Prostate gland (tissue), 2 donors: ENCODE results near the gene MARK3.

Source experiments
- POLR2A ChIP-seq: fragments of 450-650 bp; IDR thresholded peaks from one replicate; pipeline ENCODE4 v1.6.1; 2016; ENCODE audit warnings: antibody characterized with exemption, mild to moderate bottlenecking
- POLR2AphosphoS5 ChIP-seq: sonication (generic); formaldehyde crosslinking; IDR thresholded peaks from one replicate; pipeline ENCODE4 v1.6.1; 2017; ENCODE audit warnings: antibody characterized with exemption
- TF ChIP-seq, protein P1 (sequence below), 4 experiments: fragments of 200-600 bp in 2 of 4; fragments of 450-650 bp in 2 of 4; sonication (generic) in 2 of 4; IDR thresholded peaks; 1 replicate in 3 of 4; 2 replicates in 1 of 4; pipeline ENCODE4 v1.5.1; 2016 to 2019; ENCODE audit warnings: antibody characterized with exemption in 4 of 4, mild to moderate bottlenecking in 2 of 4, moderate library complexity in 2 of 4

DNA sequence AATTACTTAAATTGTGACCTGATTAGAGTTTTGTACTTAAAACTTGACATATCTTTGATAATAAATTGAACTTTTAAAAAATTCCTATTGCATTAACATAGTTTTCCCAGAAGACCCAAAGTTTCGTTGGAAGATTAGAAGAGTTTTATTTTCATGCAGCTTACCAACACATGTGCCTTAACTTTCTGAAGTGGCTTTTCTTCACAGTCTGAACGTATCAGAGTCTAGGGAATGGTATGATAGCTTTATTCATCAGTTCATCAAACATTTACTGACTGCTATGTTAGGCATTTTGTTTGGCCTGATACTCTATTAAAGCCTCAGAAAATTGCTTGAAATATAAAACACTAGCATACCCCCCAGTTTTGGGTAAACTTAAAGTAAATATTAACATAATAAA is 65.2 kb downstream of the MARK3 start:
- TF ChIP-seq, protein P1, sequence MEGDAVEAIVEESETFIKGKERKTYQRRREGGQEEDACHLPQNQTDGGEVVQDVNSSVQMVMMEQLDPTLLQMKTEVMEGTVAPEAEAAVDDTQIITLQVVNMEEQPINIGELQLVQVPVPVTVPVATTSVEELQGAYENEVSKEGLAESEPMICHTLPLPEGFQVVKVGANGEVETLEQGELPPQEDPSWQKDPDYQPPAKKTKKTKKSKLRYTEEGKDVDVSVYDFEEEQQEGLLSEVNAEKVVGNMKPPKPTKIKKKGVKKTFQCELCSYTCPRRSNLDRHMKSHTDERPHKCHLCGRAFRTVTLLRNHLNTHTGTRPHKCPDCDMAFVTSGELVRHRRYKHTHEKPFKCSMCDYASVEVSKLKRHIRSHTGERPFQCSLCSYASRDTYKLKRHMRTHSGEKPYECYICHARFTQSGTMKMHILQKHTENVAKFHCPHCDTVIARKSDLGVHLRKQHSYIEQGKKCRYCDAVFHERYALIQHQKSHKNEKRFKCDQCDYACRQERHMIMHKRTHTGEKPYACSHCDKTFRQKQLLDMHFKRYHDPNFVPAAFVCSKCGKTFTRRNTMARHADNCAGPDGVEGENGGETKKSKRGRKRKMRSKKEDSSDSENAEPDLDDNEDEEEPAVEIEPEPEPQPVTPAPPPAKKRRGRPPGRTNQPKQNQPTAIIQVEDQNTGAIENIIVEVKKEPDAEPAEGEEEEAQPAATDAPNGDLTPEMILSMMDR (IDR thresholded peaks at IDR 0.05): no peak
- TF ChIP-seq POLR2AphosphoS5: no peak
- TF ChIP-seq POLR2A: no peak
